H1 (cell line): ENCODE data around the gene MYH3. TPM values are rescaled to one million over a fixed set of nuclear protein-coding genes. Genes with fewer than 3 reads are reported as not detected.

Experiments
- CTCF ChIA-PET: fragments of 300-600 bp; sonication (Branson Sonifier 250); formaldehyde crosslinking; loops from one replicate; lab custom pipeline; 2021; ENCODE audit not compliant: partially characterized antibody; lab: Charles Lee
- POLR2A ChIA-PET: fragments of 300-600 bp; sonication (Branson Sonifier 250); formaldehyde crosslinking; loops from one replicate; lab custom pipeline; 2021; ENCODE audit warnings: inconsistent platforms; ENCODE audit not compliant: partially characterized antibody; lab: Charles Lee
- DNase-seq, 2 experiments: peaks; one replicate each; pipeline versions ENCODE4 v3.0.0 to v3.0.0-alpha.2; 2010 to 2022; ENCODE audit warnings: low spot score in 2 of 2, low read depth in 1 of 2, mixed read lengths in 1 of 2
- FAIRE-seq: peaks from 2 replicates; lab custom pipeline; 2011; peaks lifted over from hg19 to GRCh38; lab: Jason Lieb, UNC
- H2AFZ ChIP-seq: 2 replicates; pipeline ENCODE4 v1.8.1; 2012; ENCODE audit warnings: low read length, inconsistent platforms
- H2AK5ac ChIP-seq: 2 replicates; pipeline ENCODE4 v1.6.1; 2013; ENCODE audit warnings: low read depth, low read length
- H2BK120ac ChIP-seq: replicated peaks from 2 replicates; pipeline ENCODE3; 2013; ENCODE audit warnings: low read depth, low read length, inconsistent platforms
- H2BK12ac ChIP-seq: 2 replicates; pipeline ENCODE4 v1.6.1; 2013; ENCODE audit warnings: low read depth, low read length
- H2BK15ac ChIP-seq: 2 replicates; pipeline ENCODE4 v1.6.1; 2013; ENCODE audit warnings: low read length
- H2BK20ac ChIP-seq: 2 replicates; pipeline ENCODE4 v1.6.1; 2013; ENCODE audit warnings: low read length
- H2BK5ac ChIP-seq: 2 replicates; pipeline ENCODE4 v1.6.1; 2013; ENCODE audit warnings: low read depth, low read length
- H3K14ac ChIP-seq: 2 replicates; pipeline ENCODE4 v1.6.1; 2013; ENCODE audit warnings: inconsistent platforms; ENCODE audit not compliant: insufficient read length
- H3K18ac ChIP-seq: 2 replicates; pipeline ENCODE4 v1.6.1; 2013; ENCODE audit warnings: low read length; ENCODE audit errors: extremely low read depth
- H3K23ac ChIP-seq: 2 replicates; pipeline ENCODE4 v1.6.1; 2013; ENCODE audit warnings: inconsistent platforms; ENCODE audit not compliant: insufficient read length
- H3K23me2 ChIP-seq: 2 replicates; pipeline ENCODE4 v1.6.1; 2013; ENCODE audit warnings: low read depth, low read length
- H3K27ac ChIP-seq: 2 replicates; pipeline ENCODE4 v1.6.1; 2011; ENCODE audit warnings: low read depth, low read length, inconsistent platforms
- H3K27me3 ChIP-seq, 4 experiments: replicated peaks in 1 of 4; 1 replicate in 1 of 4; 2 replicates in 3 of 4; pipeline versions ENCODE4 v1.6.1 to v1.8.1; 2011 to 2013; ENCODE audit warnings: low read length in 3 of 4, mild to moderate bottlenecking in 3 of 4, inconsistent platforms in 2 of 4, mixed read lengths in 2 of 4, moderate library complexity in 1 of 4; ENCODE audit not compliant: control insufficient read depth in 3 of 4, insufficient read depth in 3 of 4; ENCODE audit errors: extremely low read depth in 1 of 4
- H3K36me3 ChIP-seq, 4 experiments: 2 replicates each; pipeline versions ENCODE4 v1.6.1 to v1.8.1; 2011 to 2013; ENCODE audit warnings: mild to moderate bottlenecking in 4 of 4, low read length in 3 of 4, moderate library complexity in 2 of 4, control low read depth in 1 of 4, inconsistent platforms in 1 of 4; ENCODE audit not compliant: insufficient read depth in 4 of 4, control insufficient read depth in 2 of 4
- H3K4ac ChIP-seq: replicated peaks from 2 replicates; pipeline ENCODE3; 2013; ENCODE audit warnings: low read length, low read depth, mixed read lengths, inconsistent platforms; ENCODE audit not compliant: insufficient read length
- H3K4me1 ChIP-seq, 4 experiments: replicated peaks in 1 of 4; 1 replicate in 1 of 4; 2 replicates in 3 of 4; pipeline versions ENCODE4 v1.6.1 to v1.8.1; 2011 to 2013; ENCODE audit warnings: low read length in 3 of 4, inconsistent platforms in 2 of 4, mixed read lengths in 1 of 4; ENCODE audit not compliant: insufficient read depth in 4 of 4, control insufficient read depth in 3 of 4
- H3K4me2 ChIP-seq, 2 experiments: 2 replicates each; pipeline versions ENCODE4 v1.6.1 to v1.8.1; 2011 to 2013; ENCODE audit warnings: low read depth in 2 of 2, low read length in 2 of 2, control low read depth in 1 of 2, inconsistent platforms in 1 of 2, mild to moderate bottlenecking in 1 of 2; ENCODE audit not compliant: insufficient read depth in 1 of 2
- H3K4me3 ChIP-seq, 4 experiments: fragments of 200-600, 300-600 bp in 1 of 4; sonication (generic), shearing (Covaris generic), sonication (Bioruptor Twin) in 1 of 4; 2 replicates each; pipeline versions ENCODE4 v1.5.1 to v1.8.1; 2011 to 2016; ENCODE audit warnings: low read length in 4 of 4, low read depth in 3 of 4, control low read depth in 2 of 4, inconsistent platforms in 2 of 4, mild to moderate bottlenecking in 2 of 4, mixed read lengths in 1 of 4, moderate library complexity in 1 of 4; ENCODE audit not compliant: insufficient read depth in 2 of 4; ENCODE audit errors: extremely low read depth in 1 of 4
- H3K56ac ChIP-seq: replicated peaks from 2 replicates; pipeline ENCODE3; 2013; ENCODE audit warnings: low read depth, mild to moderate bottlenecking, mixed read lengths, low read length, inconsistent platforms; ENCODE audit not compliant: insufficient read length
- H3K79me1 ChIP-seq: 2 replicates; pipeline ENCODE4 v1.6.1; 2013; ENCODE audit warnings: low read depth, low read length, control low read depth
- H3K79me2 ChIP-seq, 2 experiments: 2 replicates each; pipeline versions ENCODE4 v1.6.1 to v1.8.1; 2012 to 2013; ENCODE audit warnings: low read length in 2 of 2, mild to moderate bottlenecking in 2 of 2, inconsistent platforms in 1 of 2; ENCODE audit not compliant: insufficient read depth in 2 of 2, control insufficient read depth in 1 of 2
- H3K9ac ChIP-seq, 4 experiments: replicated peaks in 1 of 4; 1 replicate in 1 of 4; 2 replicates in 3 of 4; pipeline versions ENCODE4 v1.6.1 to v1.8.1; 2011 to 2013; ENCODE audit warnings: low read depth in 3 of 4, low read length in 3 of 4, control low read depth in 2 of 4, mild to moderate bottlenecking in 2 of 4, moderate library complexity in 2 of 4, inconsistent platforms in 1 of 4; ENCODE audit errors: extremely low read depth in 1 of 4
- H3K9me3 ChIP-seq, 2 experiments: 2 replicates each; pipeline versions ENCODE4 v1.6.1 to v1.8.1; 2012 to 2013; ENCODE audit warnings: mild to moderate bottlenecking in 2 of 2, moderate library complexity in 2 of 2, control low read depth in 1 of 2, inconsistent platforms in 1 of 2, low read depth in 1 of 2, low read length in 1 of 2, mixed read lengths in 1 of 2; ENCODE audit not compliant: insufficient read depth in 2 of 2
- H4K20me1 ChIP-seq, 2 experiments: replicated peaks in 1 of 2; 2 replicates each; pipeline versions ENCODE3 to v1.8.1; 2011 to 2013; ENCODE audit warnings: inconsistent platforms in 2 of 2, low read length in 2 of 2, mild to moderate bottlenecking in 1 of 2; ENCODE audit not compliant: insufficient read depth in 2 of 2, control insufficient read depth in 1 of 2
- H4K5ac ChIP-seq: 2 replicates; pipeline ENCODE4 v1.6.1; 2013; ENCODE audit warnings: low read length, low read depth, mixed read lengths, inconsistent platforms; ENCODE audit not compliant: insufficient read length
- H4K8ac ChIP-seq: 2 replicates; pipeline ENCODE4 v1.8.0; 2013; ENCODE audit warnings: mild to moderate bottlenecking, moderate library complexity, low read length, inconsistent platforms; ENCODE audit not compliant: insufficient read depth; ENCODE audit errors: extremely low read depth
- H4K91ac ChIP-seq: replicated peaks from 2 replicates; pipeline ENCODE3; 2013; ENCODE audit warnings: low read length, mixed read lengths, inconsistent platforms; ENCODE audit not compliant: insufficient read length
- POLR2A ChIP-seq, 2 experiments: IDR thresholded peaks; 1 replicate in 1 of 2; 2 replicates in 1 of 2; pipeline ENCODE4 v1.6.1; 2011; ENCODE audit warnings: low read depth in 2 of 2, low read length in 2 of 2, mild to moderate bottlenecking in 2 of 2; ENCODE audit errors: control extremely low read depth in 1 of 2
- POU5F1 ChIP-seq: IDR thresholded peaks from 2 replicates; pipeline ENCODE4 v1.6.1; 2011; ENCODE audit warnings: low read depth, mild to moderate bottlenecking, low read length, moderate library complexity
- RFX5 ChIP-seq: IDR thresholded peaks from 2 replicates; pipeline ENCODE4 v1.6.1; 2011; ENCODE audit warnings: low read depth, low read length, improper control_type of control experiment, borderline replicate concordance
- WGBS, 2 experiments: shearing (Covaris generic) in 1 of 2; methylation state at CpG; one replicate each; pipeline versions ENCODE4 v1.1.6 to v1.1.7; 2013 to 2015; ENCODE audit warnings: low lambda C conversion rate in 2 of 2, mixed read lengths in 2 of 2, inconsistent platforms in 1 of 2, low coverage in 1 of 2, missing lambda C conversion rate in 1 of 2; ENCODE audit not compliant: insufficient replicate concordance in 2 of 2, insufficient coverage in 1 of 2, insufficient read length in 1 of 2; ENCODE audit errors: extremely low coverage in 1 of 2, missing lambda C conversion rate in 1 of 2; 5-methylcytosine and 5-hydroxymethylcytosine counted together
- polyA plus RNA-seq, 7 experiments: library from polyadenylated mRNA; depleted of rRNA in 3 of 7; stranded (reverse) in 5 of 7; unstranded in 2 of 7; fragments of >200 nt in 5 of 7; fragments of 200-250 nt in 2 of 7; gene quantifications; 1 replicate in 5 of 7; 2 replicates in 1 of 7; 4 replicates in 1 of 7; pipeline versions ENCODE4 v1.2.1 to v1.2.3, GENCODE V29; 2011 to 2013; ENCODE audit warnings: missing spikeins in 2 of 7, mixed read lengths in 2 of 7
- total RNA-seq: library from RNA; stranded (reverse); fragmentation: NEBNext Ultra II Directional; extraction: Animal tissue kit (Norgen Biotek cat#: 25700); gene quantifications from 2 replicates; pipeline ENCODE4 v1.2.1, GENCODE V29; 2021

The MYH3 gene
- total and polyA plus RNA-seq, 2 of the 8 experiments (the other 6 are each of a cell fraction or from before 2014, with no cell fraction given), result 0.65 to 1.8 TPM

GRCh38 chr17:10629706-10630105, 27.4 kb downstream of the MYH3 start:
- POLR2A ChIA-PET, result no interaction called here
- no peak overlapping the region for H3K18ac ChIP-seq
- no peak overlapping the region for H4K8ac ChIP-seq
- H3K4ac ChIP-seq, result no peak overlapping the region
- H4K5ac ChIP-seq, result no peak overlapping the region
- H3K27ac ChIP-seq, result no peak overlapping the region
- no peaks in the 10 kb centered on the region for H3K79me2 ChIP-seq
- no peak overlapping the region for H2BK12ac ChIP-seq
- H4K20me1 ChIP-seq, result no peaks in the 10 kb centered on the region
- CTCF ChIA-PET, result interaction anchor here (0.6 to 21.3 kb wide), 30 partner anchors 13 to 1099 kb away, joined by 3 to 323 read pairs (median 4); partner anchors contain the start of genes ADPRM and SCO1
- H3K9me3 ChIP-seq, result no peaks in the 10 kb centered on the region
- WGBS, 2 experiments, result 92% methylated on average over 12 of the region's 12 CpGs; no CpG with 5 or more reads in 1 of the 2 experiments
- H3K4me1 ChIP-seq, result no peaks in the 10 kb centered on the region
- H3K23me2 ChIP-seq, result peaks cover 1% of the 10 kb centered on the region; the same call in 1 of the 2 replicates
- no peak overlapping the region for H2BK5ac ChIP-seq
- H3K36me3 ChIP-seq, result no peaks in the 10 kb centered on the region; a peak in 1 of 8 replicates
- DNase-seq, result no peak
- no peak for FAIRE-seq
- no peak overlapping the region for H3K23ac ChIP-seq
- H2BK15ac ChIP-seq, result no peak overlapping the region
- no peaks in the 10 kb centered on the region for H3K79me1 ChIP-seq
- H3K4me2 ChIP-seq, result no peak overlapping the region
- TF ChIP-seq POU5F1 (no peak), POLR2A (IDR thresholded peaks at IDR 0.05; ENCODE audit: control extremely low read depth in 1 of 2, low read depth in 2 of 2, low read length in 2 of 2) (no peak), RFX5 (no peak)
- H3K27me3 ChIP-seq, result no peaks in the 10 kb centered on the region
- no peak overlapping the region for H2BK20ac ChIP-seq
- H3K4me3 ChIP-seq, result no peak overlapping the region
- no peak overlapping the region for H3K56ac ChIP-seq
- no peak overlapping the region for H3K14ac ChIP-seq
- no peak overlapping the region for H2AK5ac ChIP-seq
- H4K91ac ChIP-seq, result no peak overlapping the region
- H3K9ac ChIP-seq, result no peak overlapping the region
- no peak overlapping the region for H2AFZ ChIP-seq
- H2BK120ac ChIP-seq, result no peak overlapping the region
